Mesothelial cell of epicardium (in vitro differentiated cells): ENCODE results near the gene TTC6. TPM values are rescaled to one million over a fixed set of nuclear protein-coding genes. Genes with fewer than 3 reads are reported as not detected.

Experiments
- DNase-seq, 2 experiments: peaks; one replicate each; pipeline ENCODE4 v3.0.0; 2021; ENCODE audit warnings: low spot score in 2 of 2; ENCODE audit not compliant: unreplicated experiment in 2 of 2
- H3K27ac Mint-ChIP-seq: 2 replicates; pipeline ENCODE4 v1.8.0; 2021; ENCODE audit warnings: mixed read lengths
- H3K27me3 Mint-ChIP-seq: 2 replicates; pipeline ENCODE4 v1.8.0; 2021; ENCODE audit warnings: low read depth, mixed read lengths
- H3K36me3 Mint-ChIP-seq: 2 replicates; pipeline ENCODE4 v1.8.0; 2021; ENCODE audit warnings: mixed read lengths
- H3K4me1 Mint-ChIP-seq: 2 replicates; pipeline ENCODE4 v1.8.0; 2021; ENCODE audit warnings: mixed read lengths
- H3K4me3 Mint-ChIP-seq: 2 replicates; pipeline ENCODE4 v1.8.0; 2021; ENCODE audit warnings: mild to moderate bottlenecking, moderate library complexity, mixed read lengths
- H3K9me3 Mint-ChIP-seq: 2 replicates; pipeline ENCODE4 v1.8.0; 2021; ENCODE audit warnings: mixed read lengths
- CTCF ChIP-seq: fragments of 200-600 bp; sonication (generic); IDR thresholded peaks from one replicate; pipeline ENCODE4 v1.5.0; 2021; ENCODE audit warnings: antibody characterized with exemption; ENCODE audit not compliant: unreplicated experiment
- total RNA-seq: library from RNA; stranded (reverse); gene quantifications from 3 replicates; pipeline ENCODE4 v1.2.1, GENCODE V29; 2021

TTC6 gene
- total RNA-seq, 1 donor from 2014 or later: 2.7 TPM

- H3K4me1 Mint-ChIP-seq: no peaks in the 10 kb centered on the region
- no peak for DNase-seq
- H3K27ac Mint-ChIP-seq: no peak overlapping the region
- no peaks in the 10 kb centered on the region for H3K9me3 Mint-ChIP-seq
- TF ChIP-seq CTCF: no peak
- no peak overlapping the region for H3K4me3 Mint-ChIP-seq
- H3K27me3 Mint-ChIP-seq: peaks cover 9% of the 10 kb centered on the region
- H3K36me3 Mint-ChIP-seq: no peaks in the 10 kb centered on the region
Measured at GRCh38 chr14:37642125-37642524, 46.7 kb downstream of the TTC6 start.

- Mint-ChIP-seq H3K36me3 (no peaks in the 10 kb centered on the region), H3K27ac (no peak overlapping the region), H3K27me3 (peaks cover 6% of the 10 kb centered on the region), H3K4me3 (no peak overlapping the region), H3K9me3 (no peaks in the 10 kb centered on the region), H3K4me1 (no peaks in the 10 kb centered on the region)
- no peak for DNase-seq
- no peak for TF ChIP-seq CTCF
Measured at GRCh38 chr14:37643701-37644100, 48.3 kb downstream of the TTC6 start.

Other genes with a start within 250 kb of the TTC6 start
- gene FOXA1, start 380 bp upstream of the TTC6 start, total RNA-seq: 19.3 to 21.8 TPM (median 19.7 TPM) in 3 replicates